HG03196 (cell line): ENCODE results near the gene MPI.
A peak's percentile ranks its signal among the peaks of the same experiment; 100 is the strongest.
"Not testable (repeated sequence)": the region's sequence is repeated elsewhere in the genome, so short reads cannot be mapped to it uniquely, and the experiment has no call there.

Source experiments
- ATAC-seq: cut with Tn5 transposase; IDR thresholded peaks from one replicate; pipeline ENCODE4 v1.9.1; 2021; ENCODE audit not compliant: unreplicated experiment

MPI gene

DNA sequence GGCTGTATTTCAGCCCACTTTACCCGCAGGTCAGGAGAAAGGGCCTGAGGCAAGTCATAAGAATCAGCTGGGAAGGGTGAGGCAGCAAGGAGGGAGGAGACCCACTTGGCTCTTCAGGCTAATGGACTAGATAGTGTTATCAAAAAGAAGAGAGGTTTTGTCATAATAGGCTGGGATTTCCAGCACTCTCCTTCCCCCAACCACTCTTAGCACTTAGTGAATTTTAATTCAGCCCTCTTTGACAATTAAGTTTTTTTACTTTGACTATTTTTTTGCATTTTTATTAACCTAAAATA is 771 bp downstream of the MPI start:
- ATAC-seq: no peak

DNA sequence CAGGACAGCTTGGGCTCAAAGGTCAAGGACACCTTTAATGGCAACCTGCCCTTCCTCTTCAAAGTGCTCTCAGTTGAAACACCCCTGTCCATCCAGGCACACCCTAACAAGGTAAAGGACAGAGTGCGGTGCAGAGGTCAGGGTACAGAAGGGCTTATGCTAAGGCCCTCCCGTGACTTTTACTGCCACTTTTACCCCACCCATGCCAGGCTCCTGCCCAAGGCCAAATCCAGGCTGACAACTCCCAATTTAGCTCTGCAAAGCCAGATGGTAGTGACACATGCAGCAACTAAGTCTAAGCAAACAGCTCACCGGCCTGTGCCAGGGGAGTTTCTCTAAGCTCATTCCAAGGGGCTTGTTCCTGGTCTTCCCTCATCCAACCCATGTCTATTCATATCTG is 1.6 kb downstream of the MPI start:
- no peak for ATAC-seq

DNA sequence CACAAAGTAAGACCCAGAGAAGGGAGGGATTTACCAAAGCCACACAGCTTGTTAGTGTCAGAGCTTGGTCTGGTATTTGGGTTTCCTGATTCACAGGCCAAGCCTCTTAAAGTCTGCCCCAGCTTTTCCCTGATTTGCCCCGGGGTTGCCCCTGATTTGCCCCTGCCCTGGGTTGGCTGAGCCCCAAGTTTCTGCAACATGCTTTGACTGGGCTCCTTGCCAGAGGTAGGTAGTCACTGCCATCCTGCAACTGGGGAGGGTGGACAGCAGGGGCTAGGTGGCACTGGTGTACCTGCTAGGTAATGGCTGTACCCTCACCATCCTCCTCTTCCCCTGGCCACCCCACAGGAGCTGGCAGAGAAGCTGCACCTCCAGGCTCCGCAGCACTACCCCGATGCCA is 2.5 kb downstream of the MPI start:
- ATAC-seq: no peak

DNA sequence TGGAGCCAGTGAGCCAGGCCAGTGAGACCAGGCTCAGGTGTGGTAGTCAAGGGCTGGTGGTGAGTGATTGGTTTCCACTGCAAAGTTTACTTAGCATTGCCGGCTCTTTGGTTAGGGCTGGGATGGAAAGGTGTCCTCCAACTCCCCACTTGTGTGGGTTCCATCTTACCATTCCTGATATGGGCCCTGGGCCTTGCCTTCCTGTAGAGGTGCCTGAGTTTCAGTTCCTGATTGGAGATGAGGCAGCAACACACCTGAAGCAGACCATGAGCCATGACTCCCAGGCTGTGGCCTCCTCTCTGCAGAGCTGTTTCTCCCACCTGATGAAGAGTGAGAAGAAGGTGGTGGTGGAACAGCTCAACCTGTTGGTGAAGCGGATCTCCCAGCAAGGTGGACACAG is 3.1 kb downstream of the MPI start:
- no peak for ATAC-seq

DNA sequence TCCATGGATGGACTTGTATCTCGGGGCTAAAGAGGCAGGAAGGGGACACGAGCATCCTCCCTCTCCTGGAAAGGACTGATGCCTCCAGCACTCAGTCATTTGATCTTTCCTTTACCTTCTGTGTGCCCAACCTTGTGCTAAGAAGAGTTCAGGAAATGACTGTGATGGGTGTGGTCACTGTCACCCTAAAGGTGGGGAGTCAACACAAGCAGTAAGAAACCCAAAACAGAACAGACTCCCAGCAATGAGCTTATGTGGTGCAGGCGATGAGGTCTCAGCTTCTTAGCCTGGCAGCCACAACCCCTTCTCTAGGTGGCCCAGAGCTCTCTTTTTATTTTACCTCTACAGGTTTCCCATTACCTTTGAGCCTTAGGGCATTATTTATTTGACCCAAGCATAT is 3.8 kb downstream of the MPI start:
- no peak for ATAC-seq

DNA sequence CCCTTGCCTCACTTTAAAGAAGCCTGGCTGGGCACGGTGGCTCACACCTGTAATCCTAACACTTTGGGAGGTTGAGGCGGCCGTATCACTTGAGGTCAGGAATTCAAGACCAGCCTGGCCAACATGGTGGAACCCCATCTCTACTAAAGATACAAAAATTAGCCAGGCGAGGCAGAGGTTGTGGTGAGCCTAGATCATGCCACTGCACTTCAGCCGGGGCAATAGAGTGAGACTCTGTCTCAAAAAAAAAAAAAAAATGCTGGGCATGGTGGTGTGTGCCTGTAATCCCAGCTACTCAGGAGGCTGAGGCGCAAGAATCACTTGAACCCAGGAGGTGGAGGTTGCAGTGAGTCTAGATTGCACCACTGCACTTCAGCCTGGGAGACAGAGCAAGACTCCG is 4.5 kb downstream of the MPI start:
- not testable (repeated sequence) for ATAC-seq

DNA sequence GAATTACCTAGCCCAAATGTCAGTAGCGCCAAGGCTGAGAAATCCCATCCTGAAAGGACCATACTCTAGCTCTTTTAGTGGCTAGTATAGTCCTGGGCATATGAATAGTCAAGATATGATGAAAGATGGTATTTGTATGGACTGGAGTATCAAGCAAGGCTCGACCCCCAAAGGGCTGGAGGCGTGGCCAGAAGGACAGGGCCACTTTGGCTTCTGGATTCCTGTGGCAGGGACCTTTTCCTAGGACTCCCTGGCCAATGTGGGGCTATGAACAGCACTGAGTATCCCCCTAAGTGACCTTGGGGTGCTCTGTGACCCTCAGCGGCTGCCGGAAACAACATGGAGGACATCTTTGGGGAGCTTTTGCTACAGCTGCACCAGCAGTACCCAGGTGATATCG is 6.0 kb downstream of the MPI start:
- ATAC-seq: no peak

DNA sequence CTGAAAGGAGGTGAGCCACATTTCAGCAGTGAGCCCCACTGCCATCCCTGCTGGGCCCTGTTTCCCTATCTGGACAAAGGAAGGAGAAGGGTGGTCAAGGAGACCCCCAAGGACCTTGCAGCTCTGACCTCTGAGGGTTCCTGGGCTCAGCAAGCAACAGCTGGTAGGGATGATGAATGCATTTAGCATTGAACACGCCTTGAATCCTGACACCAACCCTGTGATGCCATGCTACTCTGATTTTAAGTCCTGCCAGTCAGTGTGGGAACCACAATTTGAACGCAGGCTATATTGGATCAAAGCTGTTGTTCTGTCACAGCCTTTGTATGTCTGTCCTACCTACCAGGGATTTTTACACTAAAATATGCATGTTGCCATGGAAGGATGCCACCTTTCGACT is 6.5 kb downstream of the MPI start:
- no peak for ATAC-seq

DNA sequence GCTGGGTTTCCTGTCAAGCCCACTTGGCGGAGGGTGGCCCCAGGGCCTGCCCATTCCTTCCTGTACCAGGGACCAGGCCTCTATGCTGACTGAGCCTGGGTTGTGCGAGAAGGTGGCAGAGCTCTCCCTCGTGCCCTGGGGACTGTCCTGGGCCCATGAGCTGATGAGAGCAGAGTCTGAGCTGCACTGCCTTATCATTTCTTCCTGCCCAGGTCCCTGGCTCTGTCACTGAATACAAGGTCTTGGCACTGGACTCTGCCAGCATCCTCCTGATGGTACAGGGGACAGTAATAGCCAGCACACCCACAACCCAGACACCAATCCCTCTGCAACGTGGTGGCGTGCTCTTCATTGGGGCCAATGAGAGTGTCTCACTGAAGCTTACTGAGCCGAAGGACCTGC is 7.5 kb downstream of the MPI start:
- ATAC-seq: no peak

DNA sequence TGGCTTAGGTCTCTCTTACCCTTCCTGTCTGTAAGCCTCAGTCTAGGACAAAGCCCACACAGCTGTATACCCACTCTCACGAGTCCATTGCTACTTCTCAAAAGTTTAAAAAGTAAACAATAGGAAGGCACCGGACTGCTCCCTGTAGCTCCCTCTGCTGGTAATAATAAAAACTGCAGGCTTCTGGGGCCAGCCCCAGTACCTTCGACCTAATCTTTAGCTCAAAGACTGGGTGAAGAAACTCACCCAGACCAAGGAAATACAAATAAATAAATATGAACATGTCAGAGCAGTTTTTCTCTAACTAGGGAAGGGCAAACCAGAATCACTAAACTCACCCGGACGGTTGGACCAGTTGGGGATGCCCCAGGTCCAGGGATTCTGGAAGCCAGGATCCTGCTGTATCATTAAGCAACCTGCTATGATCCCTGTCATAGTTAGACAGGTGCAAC is 11.8 kb downstream of the MPI start:
- no peak for ATAC-seq

DNA sequence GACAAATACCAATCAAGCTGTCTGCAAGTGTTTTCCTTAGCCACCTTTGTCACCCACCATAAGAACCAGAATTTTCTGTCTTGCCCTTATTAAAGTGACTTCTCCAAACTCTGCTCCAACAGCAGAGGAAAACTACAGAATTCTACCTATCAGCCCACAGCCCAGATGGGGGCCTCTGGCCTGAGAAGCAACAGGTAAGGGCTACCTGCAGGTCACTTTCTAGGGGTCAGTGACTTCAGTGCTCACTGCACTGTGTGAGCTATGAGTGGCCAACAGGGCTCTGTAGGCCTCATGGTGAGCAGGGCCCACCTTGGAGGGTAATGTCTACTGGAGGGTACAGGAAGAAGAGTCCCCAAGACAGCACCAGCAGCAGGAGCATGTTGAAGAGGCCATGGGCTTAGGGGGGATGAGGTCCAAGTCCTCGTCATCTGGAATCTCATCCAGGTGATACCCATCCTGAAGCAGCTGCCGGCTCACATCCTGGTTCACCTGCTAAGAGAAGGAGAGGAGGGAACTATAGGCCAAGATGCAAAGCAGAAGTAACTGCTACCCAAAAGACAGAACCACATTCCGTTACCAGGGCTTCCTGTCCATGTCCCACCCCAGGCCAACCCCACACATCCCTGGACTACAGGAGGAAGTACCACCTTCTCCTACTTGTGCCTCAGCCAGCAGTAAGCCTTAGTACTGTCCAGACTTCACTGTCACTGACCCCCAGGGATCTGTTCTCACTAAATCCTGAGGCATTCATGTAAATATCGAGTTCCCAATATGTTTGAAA is 12.6 kb downstream of the MPI start:
- no peak for ATAC-seq

DNA sequence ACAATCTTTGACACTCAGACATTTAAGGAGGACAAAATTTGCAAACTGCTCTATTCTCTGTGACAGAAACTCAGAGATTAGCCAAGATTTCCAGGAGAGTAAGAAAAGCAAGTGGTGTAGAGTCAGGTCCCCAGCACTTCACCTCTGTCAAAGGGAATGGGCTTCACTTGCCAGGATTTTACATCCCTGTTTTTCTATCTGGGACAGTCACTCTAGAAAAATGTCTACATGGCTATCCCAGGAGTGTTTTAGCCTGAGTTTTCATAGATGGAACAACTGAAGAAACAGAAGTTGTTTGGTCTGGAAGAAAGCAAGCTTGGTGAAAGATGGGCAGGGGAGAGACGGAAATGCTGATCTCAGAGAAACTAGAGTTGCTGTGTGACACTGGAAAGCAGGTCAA is 13.8 kb downstream of the MPI start:
- no peak for ATAC-seq

DNA sequence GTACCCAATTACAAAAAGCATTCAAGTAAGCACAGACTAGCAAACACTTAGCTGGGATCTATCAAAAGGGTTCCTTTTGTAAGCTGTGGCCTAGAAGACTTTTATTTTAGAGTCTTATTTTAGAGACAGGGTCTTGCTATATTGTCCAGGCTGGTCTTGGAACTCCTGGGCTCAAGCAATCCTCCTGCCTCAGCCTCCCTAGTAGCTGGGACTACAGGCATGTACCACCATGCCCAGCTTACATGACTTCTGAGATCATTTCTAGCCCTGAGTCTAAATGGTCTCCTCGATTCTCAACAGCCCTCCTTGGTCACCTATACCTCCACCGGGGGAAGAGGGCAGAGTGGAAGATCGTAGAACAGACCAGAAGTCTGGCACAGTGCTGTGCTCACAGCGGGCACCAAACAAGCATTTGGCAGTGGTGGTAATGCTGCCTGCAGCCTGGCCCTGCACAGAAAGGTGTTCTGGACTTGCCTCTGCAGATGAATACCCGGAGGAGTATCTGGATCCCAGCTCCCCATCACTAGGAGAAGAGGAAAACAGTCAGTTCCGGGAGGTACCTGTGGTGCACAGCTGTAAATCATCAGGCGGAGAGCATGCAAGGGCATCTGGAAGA is 14.5 kb downstream of the MPI start:
- no peak for ATAC-seq

DNA sequence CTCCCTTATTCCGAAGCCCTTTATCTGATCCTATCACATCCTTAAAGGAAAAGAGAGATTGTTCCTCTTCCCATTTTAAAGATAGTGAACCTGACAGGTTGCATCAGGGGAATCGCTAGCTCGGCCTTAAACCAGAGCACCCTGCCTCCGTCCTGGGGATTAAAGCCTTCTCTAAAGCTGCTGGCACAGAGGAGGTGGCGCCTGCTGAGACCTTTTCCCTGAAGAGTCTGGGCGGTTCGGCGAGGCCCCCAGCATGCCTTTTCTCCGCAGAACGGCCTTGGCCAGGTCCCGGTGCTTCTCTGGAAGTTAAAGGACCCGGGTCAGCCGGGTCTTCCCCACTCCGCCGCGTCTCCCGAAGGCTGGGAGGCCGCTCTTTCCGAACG is 16.2 kb downstream of the MPI start:
- peak; percentile 12 for ATAC-seq

DNA sequence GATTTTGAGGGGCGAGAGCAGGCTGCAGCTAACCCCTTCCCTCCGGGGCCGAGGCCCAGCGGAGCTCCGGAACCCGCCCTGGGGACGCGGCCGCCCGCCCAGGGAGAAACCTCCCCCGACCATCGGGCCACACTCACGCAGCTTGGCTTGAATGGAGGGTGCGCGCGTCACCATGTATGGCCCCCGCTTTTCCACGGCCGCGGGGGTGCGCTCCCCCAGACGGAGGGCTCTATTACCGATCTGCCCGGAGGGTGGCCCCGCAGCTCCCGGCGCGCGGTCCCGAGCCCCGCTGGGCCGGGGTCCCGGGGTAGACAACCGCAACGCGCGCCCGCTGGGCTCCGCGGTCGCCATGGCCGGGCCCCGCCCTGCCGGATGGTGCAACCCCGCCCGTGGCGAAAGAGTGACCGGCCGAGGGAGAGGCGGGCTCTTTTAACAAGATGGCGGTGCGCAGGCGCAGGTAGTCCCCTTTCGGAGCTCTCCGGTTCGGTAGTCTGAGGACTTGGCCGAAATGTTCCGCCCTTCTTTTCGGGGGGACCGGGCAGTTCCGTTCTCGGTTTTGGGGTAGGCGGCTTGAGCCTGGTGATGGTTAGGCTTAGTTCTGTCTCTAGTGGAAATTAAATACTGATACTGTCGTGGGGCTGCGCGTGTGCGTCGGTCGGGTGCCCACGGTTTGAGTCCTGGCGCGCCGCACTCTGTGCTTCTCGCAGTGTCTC is 16.8 kb downstream of the MPI start, which contains the start of gene FAM219B:
Gene FAM219B, minus strand, starts transcription at position 402 of the 713 bp plus-strand sequence. Its CDS starts 51 bp downstream, at position 351.
- peak; percentile 85 for ATAC-seq

DNA sequence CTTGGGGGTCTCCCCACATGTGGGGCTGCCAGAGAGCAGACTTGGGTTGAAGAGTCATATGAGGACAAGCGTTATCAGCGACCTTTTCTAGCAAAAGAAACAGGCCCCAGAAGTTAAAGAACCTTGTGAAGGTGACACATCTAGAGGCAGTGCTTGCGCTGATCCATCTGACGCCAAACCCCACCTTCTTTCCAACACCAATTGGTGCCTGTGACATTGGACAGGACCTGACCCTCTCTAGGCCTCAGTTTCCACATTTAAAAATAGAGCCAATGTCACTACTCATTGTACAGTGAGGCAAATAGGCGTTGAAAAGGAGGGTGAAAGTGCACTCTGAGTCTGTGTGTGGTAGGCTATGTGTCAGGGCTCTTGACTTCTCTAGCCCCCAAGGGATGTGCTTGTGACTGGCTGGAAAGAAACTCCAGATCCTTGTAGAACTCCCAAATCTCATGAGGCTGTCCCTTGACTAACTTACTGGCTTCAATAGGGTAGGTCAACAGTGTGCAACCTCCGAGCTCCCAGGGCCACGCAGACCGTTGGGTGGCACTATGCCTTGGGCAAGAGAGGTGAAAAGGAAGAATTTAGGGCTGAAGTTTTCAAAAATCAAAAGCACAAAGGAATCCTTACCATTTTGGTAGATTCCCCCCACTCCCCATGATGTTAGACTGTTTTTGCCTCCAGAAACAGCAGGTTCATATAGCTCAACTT is 17.5 kb downstream of the MPI start:
- ATAC-seq: no peak

DNA sequence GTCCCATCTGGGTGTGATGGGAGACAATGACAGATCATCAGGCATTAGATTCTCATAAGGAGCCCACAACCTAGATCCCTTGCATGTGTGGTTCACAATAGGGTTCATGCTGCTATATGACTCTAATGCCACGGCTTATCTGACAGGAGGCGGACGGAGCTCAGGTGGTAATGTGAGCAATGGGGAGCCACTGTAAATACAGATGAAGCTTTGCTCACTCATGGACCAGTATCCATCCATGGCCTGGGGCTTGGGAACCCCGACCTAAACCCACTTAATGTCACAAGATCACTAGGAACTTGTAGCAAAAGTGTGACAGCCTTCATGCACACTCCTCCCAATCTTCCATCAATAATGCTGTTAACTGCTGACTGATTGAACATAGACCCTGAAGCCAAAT is 18.8 kb downstream of the MPI start:
- ATAC-seq: no peak

DNA sequence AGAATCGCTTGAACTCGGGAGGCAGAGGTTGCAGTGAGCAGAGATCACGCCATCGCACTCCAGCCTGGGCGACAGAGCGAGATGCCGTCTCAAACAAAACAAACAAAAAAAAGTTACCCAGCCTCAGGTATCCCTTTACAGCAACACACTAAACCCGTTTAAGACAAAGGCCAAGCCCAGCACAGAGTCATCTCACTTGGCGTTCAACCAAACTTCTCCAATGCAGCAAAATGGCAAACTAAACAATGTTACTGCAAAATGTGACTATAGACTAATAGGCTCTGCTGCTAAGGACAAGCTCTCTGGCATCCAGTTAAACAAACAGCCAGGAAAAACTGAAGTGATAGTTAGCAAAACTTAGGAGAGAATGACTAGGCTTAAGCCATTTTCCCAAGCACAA is 23.2 kb downstream of the MPI start:
- no peak for ATAC-seq

DNA sequence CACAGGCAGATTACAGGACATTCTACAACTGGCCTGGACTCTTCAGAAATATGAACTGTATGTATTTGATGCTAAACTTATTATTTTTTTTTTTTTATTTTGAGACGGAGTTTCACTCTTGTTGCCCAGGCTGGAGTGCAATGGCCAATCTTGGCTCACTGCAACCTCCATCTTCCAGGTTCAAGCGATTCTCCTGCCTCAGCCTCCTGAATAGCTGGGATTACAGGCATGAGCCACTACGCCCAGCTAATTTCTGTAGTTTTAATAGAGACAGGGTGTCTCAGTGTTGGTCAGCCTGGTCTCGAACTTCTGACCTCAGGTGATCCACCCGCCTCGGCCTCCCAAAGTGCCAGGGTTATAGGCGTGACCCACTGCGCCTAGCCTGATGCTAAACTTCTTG is 24.0 kb downstream of the MPI start:
- ATAC-seq: not testable (repeated sequence)

DNA sequence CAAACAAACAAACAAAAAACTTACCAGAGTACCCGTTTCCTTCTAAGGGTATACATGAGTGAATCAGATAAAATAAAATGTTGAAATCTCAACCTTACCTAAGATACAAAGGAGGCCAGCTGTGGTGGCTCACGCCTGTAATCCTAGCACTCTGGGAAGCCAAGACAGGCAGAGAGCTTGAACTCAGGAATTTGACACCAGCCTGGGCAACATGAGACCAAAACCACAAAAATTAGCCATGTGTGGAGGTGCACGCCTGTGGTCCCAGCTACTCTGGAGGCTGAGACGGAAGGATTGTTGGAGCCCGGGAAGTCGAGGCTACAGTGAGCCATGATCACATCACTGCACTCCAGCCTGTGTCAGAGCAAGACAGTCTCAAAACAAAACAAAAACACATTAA is 27.8 kb downstream of the MPI start:
- ATAC-seq: no peak

DNA sequence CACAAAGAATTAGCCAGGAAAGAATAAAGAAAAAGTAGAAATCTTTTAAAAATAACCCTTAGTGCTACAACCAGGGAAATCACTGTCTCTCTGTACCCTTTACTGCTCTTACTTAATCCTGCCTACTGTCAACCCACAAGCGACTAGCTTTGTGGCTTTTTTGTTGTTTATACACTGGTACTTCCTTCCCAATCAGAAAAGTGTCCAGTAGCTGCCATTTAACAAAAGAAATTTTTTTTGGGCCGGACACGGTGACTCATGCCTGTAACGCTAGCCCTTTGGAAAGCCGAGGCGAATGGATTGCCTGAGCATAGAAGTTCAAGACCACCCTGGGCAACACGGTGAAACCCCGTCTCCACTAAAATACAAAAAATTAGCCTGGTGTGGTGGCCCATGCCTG is 30.6 kb downstream of the MPI start:
- ATAC-seq: no peak

DNA sequence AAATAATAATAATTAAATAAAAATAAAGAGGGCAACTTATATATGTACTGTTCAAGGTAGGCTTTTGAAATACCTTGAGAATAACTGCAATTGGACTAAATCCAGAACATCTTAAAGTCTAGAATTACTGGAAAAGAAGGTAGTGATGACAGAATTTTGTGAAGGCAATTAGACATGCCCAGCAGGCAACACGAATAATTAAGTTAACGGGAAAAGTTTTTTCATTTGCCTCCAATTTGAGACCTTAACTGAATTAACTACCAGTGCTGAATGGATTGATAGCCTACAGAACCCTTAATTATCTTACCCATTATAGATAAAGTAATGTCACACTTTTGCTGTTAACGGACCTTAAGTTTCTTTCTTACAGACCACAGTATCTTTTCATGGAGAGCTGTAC is 34.7 kb downstream of the MPI start:
- ATAC-seq: no peak
